ENCODE results near the gene ARL14EPL. TPM values are rescaled to one million over a fixed set of nuclear protein-coding genes. Genes with fewer than 3 reads are reported as not detected.

Gene ARL14EPL
- total RNA-seq, 1 experiment from 2014 or later: not detected

DNA sequence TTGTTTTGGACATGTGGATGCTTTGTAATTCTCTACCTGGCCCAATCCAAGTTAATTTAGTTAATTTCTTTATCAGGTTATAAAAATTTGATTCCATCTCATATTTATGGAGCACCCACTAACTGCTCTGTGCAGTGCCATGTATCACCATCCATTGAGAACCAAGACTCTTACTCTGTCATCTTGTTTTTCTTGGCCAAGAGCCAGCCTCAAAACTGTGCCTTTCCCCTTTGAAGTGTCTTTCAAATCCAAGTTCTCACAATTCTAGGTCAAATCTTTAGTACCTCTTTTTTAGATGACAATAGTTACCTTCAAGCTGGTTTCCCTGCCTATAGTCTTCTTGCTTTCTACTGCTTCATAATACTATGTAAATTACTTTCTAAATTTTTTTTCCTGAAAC is 55.8 kb downstream of the ARL14EPL start:
- TF ChIP-seq TEAD4 (CRISPR knock-in tag; IDR thresholded peaks at IDR 0.05): no peak
- TF ChIP-seq, protein P1, sequence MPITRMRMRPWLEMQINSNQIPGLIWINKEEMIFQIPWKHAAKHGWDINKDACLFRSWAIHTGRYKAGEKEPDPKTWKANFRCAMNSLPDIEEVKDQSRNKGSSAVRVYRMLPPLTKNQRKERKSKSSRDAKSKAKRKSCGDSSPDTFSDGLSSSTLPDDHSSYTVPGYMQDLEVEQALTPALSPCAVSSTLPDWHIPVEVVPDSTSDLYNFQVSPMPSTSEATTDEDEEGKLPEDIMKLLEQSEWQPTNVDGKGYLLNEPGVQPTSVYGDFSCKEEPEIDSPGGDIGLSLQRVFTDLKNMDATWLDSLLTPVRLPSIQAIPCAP (CRISPR knock-in tag; IDR thresholded peaks at IDR 0.05): no peak
- TF ChIP-seq, protein P2, sequence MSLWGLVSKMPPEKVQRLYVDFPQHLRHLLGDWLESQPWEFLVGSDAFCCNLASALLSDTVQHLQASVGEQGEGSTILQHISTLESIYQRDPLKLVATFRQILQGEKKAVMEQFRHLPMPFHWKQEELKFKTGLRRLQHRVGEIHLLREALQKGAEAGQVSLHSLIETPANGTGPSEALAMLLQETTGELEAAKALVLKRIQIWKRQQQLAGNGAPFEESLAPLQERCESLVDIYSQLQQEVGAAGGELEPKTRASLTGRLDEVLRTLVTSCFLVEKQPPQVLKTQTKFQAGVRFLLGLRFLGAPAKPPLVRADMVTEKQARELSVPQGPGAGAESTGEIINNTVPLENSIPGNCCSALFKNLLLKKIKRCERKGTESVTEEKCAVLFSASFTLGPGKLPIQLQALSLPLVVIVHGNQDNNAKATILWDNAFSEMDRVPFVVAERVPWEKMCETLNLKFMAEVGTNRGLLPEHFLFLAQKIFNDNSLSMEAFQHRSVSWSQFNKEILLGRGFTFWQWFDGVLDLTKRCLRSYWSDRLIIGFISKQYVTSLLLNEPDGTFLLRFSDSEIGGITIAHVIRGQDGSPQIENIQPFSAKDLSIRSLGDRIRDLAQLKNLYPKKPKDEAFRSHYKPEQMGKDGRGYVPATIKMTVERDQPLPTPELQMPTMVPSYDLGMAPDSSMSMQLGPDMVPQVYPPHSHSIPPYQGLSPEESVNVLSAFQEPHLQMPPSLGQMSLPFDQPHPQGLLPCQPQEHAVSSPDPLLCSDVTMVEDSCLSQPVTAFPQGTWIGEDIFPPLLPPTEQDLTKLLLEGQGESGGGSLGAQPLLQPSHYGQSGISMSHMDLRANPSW (CRISPR knock-in tag; conservative IDR thresholded peaks at IDR 0.05; ENCODE audit: low read depth): no peak
- TF ChIP-seq TEAD1 (CRISPR knock-in tag; IDR thresholded peaks at IDR 0.05): no peak
- TF ChIP-seq JAZF1 (CRISPR knock-in tag; IDR thresholded peaks at IDR 0.05): no peak
- no peak for TF ChIP-seq ZNF232 (CRISPR knock-in tag; IDR thresholded peaks at IDR 0.05)
- TF ChIP-seq PRRX2 (CRISPR knock-in tag; IDR thresholded peaks at IDR 0.05): no peak
- TF ChIP-seq, protein P3, sequence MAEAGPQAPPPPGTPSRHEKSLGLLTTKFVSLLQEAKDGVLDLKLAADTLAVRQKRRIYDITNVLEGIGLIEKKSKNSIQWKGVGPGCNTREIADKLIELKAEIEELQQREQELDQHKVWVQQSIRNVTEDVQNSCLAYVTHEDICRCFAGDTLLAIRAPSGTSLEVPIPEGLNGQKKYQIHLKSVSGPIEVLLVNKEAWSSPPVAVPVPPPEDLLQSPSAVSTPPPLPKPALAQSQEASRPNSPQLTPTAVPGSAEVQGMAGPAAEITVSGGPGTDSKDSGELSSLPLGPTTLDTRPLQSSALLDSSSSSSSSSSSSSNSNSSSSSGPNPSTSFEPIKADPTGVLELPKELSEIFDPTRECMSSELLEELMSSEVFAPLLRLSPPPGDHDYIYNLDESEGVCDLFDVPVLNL (CRISPR knock-in tag; IDR thresholded peaks at IDR 0.05; ENCODE audit: borderline replicate concordance, low read depth): no peak
- TF ChIP-seq, protein P4, sequence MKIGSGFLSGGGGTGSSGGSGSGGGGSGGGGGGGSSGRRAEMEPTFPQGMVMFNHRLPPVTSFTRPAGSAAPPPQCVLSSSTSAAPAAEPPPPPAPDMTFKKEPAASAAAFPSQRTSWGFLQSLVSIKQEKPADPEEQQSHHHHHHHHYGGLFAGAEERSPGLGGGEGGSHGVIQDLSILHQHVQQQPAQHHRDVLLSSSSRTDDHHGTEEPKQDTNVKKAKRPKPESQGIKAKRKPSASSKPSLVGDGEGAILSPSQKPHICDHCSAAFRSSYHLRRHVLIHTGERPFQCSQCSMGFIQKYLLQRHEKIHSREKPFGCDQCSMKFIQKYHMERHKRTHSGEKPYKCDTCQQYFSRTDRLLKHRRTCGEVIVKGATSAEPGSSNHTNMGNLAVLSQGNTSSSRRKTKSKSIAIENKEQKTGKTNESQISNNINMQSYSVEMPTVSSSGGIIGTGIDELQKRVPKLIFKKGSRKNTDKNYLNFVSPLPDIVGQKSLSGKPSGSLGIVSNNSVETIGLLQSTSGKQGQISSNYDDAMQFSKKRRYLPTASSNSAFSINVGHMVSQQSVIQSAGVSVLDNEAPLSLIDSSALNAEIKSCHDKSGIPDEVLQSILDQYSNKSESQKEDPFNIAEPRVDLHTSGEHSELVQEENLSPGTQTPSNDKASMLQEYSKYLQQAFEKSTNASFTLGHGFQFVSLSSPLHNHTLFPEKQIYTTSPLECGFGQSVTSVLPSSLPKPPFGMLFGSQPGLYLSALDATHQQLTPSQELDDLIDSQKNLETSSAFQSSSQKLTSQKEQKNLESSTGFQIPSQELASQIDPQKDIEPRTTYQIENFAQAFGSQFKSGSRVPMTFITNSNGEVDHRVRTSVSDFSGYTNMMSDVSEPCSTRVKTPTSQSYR (CRISPR knock-in tag; IDR thresholded peaks at IDR 0.05): no peak
- no peak for TF ChIP-seq SMAD3 (CRISPR knock-in tag; IDR thresholded peaks at IDR 0.05; ENCODE audit: borderline replicate concordance)
- no peak for TF ChIP-seq NR3C1 (CRISPR knock-in tag; conservative IDR thresholded peaks at IDR 0.05; ENCODE audit: low read depth)
- TF ChIP-seq HMGA2 (CRISPR knock-in tag; IDR thresholded peaks at IDR 0.05): no peak
- TF ChIP-seq RELA (CRISPR knock-in tag; IDR thresholded peaks at IDR 0.05; ENCODE audit: borderline replicate concordance): no peak
- no peak for TF ChIP-seq ZNF219 (CRISPR knock-in tag; IDR thresholded peaks at IDR 0.05; ENCODE audit: borderline replicate concordance)
- TF ChIP-seq, protein P5, sequence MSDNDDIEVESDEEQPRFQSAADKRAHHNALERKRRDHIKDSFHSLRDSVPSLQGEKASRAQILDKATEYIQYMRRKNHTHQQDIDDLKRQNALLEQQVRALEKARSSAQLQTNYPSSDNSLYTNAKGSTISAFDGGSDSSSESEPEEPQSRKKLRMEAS (CRISPR knock-in tag; IDR thresholded peaks at IDR 0.05): no peak
- Mint-ChIP-seq H3K4me3 (no peak overlapping the region), H3K4me1 (peaks cover 15% of the 10 kb centered on the region), H3K27ac (no peak overlapping the region), H3K9me3 (no peaks in the 10 kb centered on the region), H3K36me3 (peaks cover 16% of the 10 kb centered on the region), H3K27me3 (ENCODE audit: low read depth) (no peaks in the 10 kb centered on the region)
- ChIA-PET POLR2A (no interaction called here), CTCF (no interaction called here)
- DNase-seq (ENCODE audit: low spot score): no peak
- ATAC-seq: no peak

DNA sequence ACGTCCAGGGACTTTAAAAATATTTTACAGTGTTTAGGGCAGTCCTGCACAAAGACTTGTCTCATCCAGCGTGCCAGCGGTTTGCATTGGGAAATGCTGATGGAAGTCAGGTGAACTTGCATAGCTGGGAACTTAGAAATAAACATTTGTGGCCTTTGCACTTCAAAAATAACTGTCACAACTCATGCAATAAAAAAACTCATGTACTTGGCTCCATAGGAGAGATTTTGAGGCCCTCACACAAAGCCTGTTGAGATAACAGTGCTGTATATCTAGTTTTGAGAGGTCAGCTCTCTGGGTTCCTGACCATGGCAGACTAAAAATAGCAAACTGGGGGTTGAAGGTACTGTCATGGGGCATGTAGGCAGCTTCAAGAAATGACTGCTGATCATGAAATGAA is 58.0 kb downstream of the ARL14EPL start:
- Mint-ChIP-seq H3K27me3 (ENCODE audit: low read depth) (no peaks in the 10 kb centered on the region), H3K4me1 (peaks cover 7% of the 10 kb centered on the region), H3K4me3 (no peak overlapping the region), H3K9me3 (no peaks in the 10 kb centered on the region), H3K27ac (no peak overlapping the region), H3K36me3 (peaks cover 32% of the 10 kb centered on the region)
- POLR2A ChIA-PET: no interaction called here
- CTCF ChIA-PET: no interaction called here
- DNase-seq (ENCODE audit: low spot score): no peak
- no peak for ATAC-seq
- no peak for TF ChIP-seq NR1H2 (CRISPR knock-in tag; IDR thresholded peaks at IDR 0.05)
- no peak for TF ChIP-seq ZNF671 (CRISPR knock-in tag; IDR thresholded peaks at IDR 0.05)
- TF ChIP-seq NFYB (CRISPR knock-in tag; conservative IDR thresholded peaks at IDR 0.05; ENCODE audit: low read depth): no peak
- no peak for TF ChIP-seq SMAD3 (CRISPR knock-in tag; IDR thresholded peaks at IDR 0.05; ENCODE audit: borderline replicate concordance)
- no peak for TF ChIP-seq HMGA2 (CRISPR knock-in tag; IDR thresholded peaks at IDR 0.05)
- TF ChIP-seq ATF1 (CRISPR knock-in tag; IDR thresholded peaks at IDR 0.05): no peak
- TF ChIP-seq, protein P6, sequence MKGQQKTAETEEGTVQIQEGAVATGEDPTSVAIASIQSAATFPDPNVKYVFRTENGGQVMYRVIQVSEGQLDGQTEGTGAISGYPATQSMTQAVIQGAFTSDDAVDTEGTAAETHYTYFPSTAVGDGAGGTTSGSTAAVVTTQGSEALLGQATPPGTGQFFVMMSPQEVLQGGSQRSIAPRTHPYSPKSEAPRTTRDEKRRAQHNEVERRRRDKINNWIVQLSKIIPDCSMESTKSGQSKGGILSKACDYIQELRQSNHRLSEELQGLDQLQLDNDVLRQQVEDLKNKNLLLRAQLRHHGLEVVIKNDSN (CRISPR knock-in tag; IDR thresholded peaks at IDR 0.05): no peak
- TF ChIP-seq, protein P7, sequence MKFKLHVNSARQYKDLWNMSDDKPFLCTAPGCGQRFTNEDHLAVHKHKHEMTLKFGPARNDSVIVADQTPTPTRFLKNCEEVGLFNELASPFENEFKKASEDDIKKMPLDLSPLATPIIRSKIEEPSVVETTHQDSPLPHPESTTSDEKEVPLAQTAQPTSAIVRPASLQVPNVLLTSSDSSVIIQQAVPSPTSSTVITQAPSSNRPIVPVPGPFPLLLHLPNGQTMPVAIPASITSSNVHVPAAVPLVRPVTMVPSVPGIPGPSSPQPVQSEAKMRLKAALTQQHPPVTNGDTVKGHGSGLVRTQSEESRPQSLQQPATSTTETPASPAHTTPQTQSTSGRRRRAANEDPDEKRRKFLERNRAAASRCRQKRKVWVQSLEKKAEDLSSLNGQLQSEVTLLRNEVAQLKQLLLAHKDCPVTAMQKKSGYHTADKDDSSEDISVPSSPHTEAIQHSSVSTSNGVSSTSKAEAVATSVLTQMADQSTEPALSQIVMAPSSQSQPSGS (CRISPR knock-in tag; IDR thresholded peaks at IDR 0.05; ENCODE audit: borderline replicate concordance, low read depth): no peak
- TF ChIP-seq NR2C2 (CRISPR knock-in tag; IDR thresholded peaks at IDR 0.05): no peak
- no peak for TF ChIP-seq GTF2I (CRISPR knock-in tag; conservative IDR thresholded peaks at IDR 0.05)
- TF ChIP-seq, protein P8, sequence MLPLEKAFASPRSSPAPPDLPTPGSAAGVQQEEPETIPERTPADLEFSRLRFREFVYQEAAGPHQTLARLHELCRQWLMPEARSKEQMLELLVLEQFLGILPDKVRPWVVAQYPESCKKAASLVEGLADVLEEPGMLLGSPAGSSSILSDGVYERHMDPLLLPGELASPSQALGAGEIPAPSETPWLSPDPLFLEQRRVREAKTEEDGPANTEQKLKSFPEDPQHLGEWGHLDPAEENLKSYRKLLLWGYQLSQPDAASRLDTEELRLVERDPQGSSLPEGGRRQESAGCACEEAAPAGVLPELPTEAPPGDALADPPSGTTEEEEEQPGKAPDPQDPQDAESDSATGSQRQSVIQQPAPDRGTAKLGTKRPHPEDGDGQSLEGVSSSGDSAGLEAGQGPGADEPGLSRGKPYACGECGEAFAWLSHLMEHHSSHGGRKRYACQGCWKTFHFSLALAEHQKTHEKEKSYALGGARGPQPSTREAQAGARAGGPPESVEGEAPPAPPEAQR (CRISPR knock-in tag; IDR thresholded peaks at IDR 0.05): no peak
- TF ChIP-seq FOXP1 (CRISPR knock-in tag; IDR thresholded peaks at IDR 0.05; ENCODE audit: borderline replicate concordance): no peak
- no peak for TF ChIP-seq ZNF138 (CRISPR knock-in tag; conservative IDR thresholded peaks at IDR 0.05)
- no peak for TF ChIP-seq ZNF219 (CRISPR knock-in tag; IDR thresholded peaks at IDR 0.05; ENCODE audit: borderline replicate concordance)
